ENCODE results near the gene ADGRG7. TPM values are rescaled to one million over a fixed set of nuclear protein-coding genes. Genes with fewer than 3 reads are reported as not detected.

The ADGRG7 gene
- total RNA-seq, 1 experiment from 2014 or later, result not detected

GRCh38 chr3:100584101-100584660 lies 25.2 kb upstream of the ADGRG7 start:
- Histone ChIP-seq H3K9ac (ENCODE audit: low read length) (no peak overlapping the region), H3K9me2 (replicated peaks; ENCODE audit: low read length) (no peaks in the 10 kb centered on the region), H2AFZ (ENCODE audit: low read length) (no peak overlapping the region), H3K4me1 (ENCODE audit: insufficient read depth, low read length) (peaks cover 39% of the 10 kb centered on the region), H3K4me3 (ENCODE audit: low read length) (no peak overlapping the region), H3K79me2 (ENCODE audit: low read length) (no peaks in the 10 kb centered on the region), H3K4me2 (ENCODE audit: low read length) (no peak overlapping the region), H4K20me1 (ENCODE audit: low read length) (no peaks in the 10 kb centered on the region), H3K27me3 (ENCODE audit: low read length) (no peaks in the 10 kb centered on the region), H3K27ac (ENCODE audit: low read length) (no peak overlapping the region), H3K9me3 (ENCODE audit: low read length) (no peaks in the 10 kb centered on the region), H3F3A (ENCODE audit: low read length, unreplicated experiment) (no peaks in the 10 kb centered on the region), H3K36me3 (ENCODE audit: low read depth, low read length) (no peaks in the 10 kb centered on the region)
- CTCF ChIA-PET, result interaction anchor here (0.6 to 0.7 kb wide), 2 partner anchors 121 to 145 kb away, joined by 3 to 5 read pairs; no protein-coding TSS in a partner anchor
- no peak for ATAC-seq
- BruUV-seq (replicated peaks), result no TSS peak
- no peak for TF ChIP-seq EZH2 (IDR thresholded peaks at IDR 0.05; ENCODE audit: low read length, unreplicated experiment)
- no peak for TF ChIP-seq CTCF (conservative IDR thresholded peaks at IDR 0.05; ENCODE audit: low read depth, low read length)
- TF ChIP-seq EZH2phosphoT487 (IDR thresholded peaks at IDR 0.05; ENCODE audit: borderline replicate concordance, low read length), result no peak
- POLR2A ChIA-PET (ENCODE audit: unreplicated experiment), result no interaction called here
- intact Hi-C loops (cut with micrococcal nuclease), result no loop called here
- no peak for DNase-seq

- Histone ChIP-seq H4K20me1 (ENCODE audit: low read length) (no peaks in the 10 kb centered on the region), H3K36me3 (ENCODE audit: low read depth, low read length) (no peaks in the 10 kb centered on the region), H3K27me3 (ENCODE audit: low read length) (no peaks in the 10 kb centered on the region), H3K4me2 (ENCODE audit: low read length) (no peak overlapping the region), H3K9me3 (ENCODE audit: low read length) (no peaks in the 10 kb centered on the region), H3K9ac (ENCODE audit: low read length) (no peak overlapping the region), H3K4me3 (ENCODE audit: low read length) (no peak overlapping the region), H3K9me2 (replicated peaks; ENCODE audit: low read length) (no peaks in the 10 kb centered on the region), H3K79me2 (ENCODE audit: low read length) (no peaks in the 10 kb centered on the region), H3K27ac (ENCODE audit: low read length) (no peak overlapping the region), H3F3A (ENCODE audit: low read length, unreplicated experiment) (no peaks in the 10 kb centered on the region), H2AFZ (ENCODE audit: low read length) (no peak overlapping the region), H3K4me1 (ENCODE audit: insufficient read depth, low read length) (peaks cover 35% of the 10 kb centered on the region)
- ChIA-PET POLR2A (ENCODE audit: unreplicated experiment) (no interaction called here), CTCF (no interaction called here)
- no peak for TF ChIP-seq EZH2phosphoT487 (IDR thresholded peaks at IDR 0.05; ENCODE audit: borderline replicate concordance, low read length)
- TF ChIP-seq CTCF (conservative IDR thresholded peaks at IDR 0.05; ENCODE audit: low read depth, low read length), result no peak
- no peak for TF ChIP-seq EZH2 (IDR thresholded peaks at IDR 0.05; ENCODE audit: low read length, unreplicated experiment)
- intact Hi-C loops (cut with micrococcal nuclease), result no loop called here
- ATAC-seq (no peak), DNase-seq (no peak)
- BruUV-seq (replicated peaks), result no TSS peak
Measured at GRCh38 chr3:100586832-100587231, 22.6 kb upstream of the ADGRG7 start.

GRCh38 chr3:100588251-100588650 lies 21.1 kb upstream of the ADGRG7 start:
- no peaks in the 10 kb centered on the region for H4K20me1 ChIP-seq (ENCODE audit: low read length)
- POLR2A ChIA-PET (ENCODE audit: unreplicated experiment), result no interaction called here
- BruUV-seq (replicated peaks), result no TSS peak

More at GRCh38 chr3:100588251-100588650, 21.1 kb upstream of the ADGRG7 start:
- Histone ChIP-seq H2AFZ (ENCODE audit: low read length) (no peak overlapping the region), H3K4me1 (ENCODE audit: insufficient read depth, low read length) (peaks cover 27% of the 10 kb centered on the region), H3K4me3 (ENCODE audit: low read length) (no peak overlapping the region), H3K27ac (ENCODE audit: low read length) (no peak overlapping the region), H3K27me3 (ENCODE audit: low read length) (no peaks in the 10 kb centered on the region), H3K4me2 (ENCODE audit: low read length) (no peak overlapping the region), H3K9ac (ENCODE audit: low read length) (no peak overlapping the region), H3K79me2 (ENCODE audit: low read length) (no peaks in the 10 kb centered on the region), H3K9me2 (replicated peaks; ENCODE audit: low read length) (no peaks in the 10 kb centered on the region), H3K9me3 (ENCODE audit: low read length) (no peaks in the 10 kb centered on the region), H3K36me3 (ENCODE audit: low read depth, low read length) (no peaks in the 10 kb centered on the region), H3F3A (ENCODE audit: low read length, unreplicated experiment) (no peaks in the 10 kb centered on the region)
- no peak for ATAC-seq
- CTCF ChIA-PET, result interaction anchor here (0.6 to 1.0 kb wide), 3 partner anchors 126 to 722 kb away, joined by 3 to 4 read pairs (median 3); no protein-coding TSS in a partner anchor
- intact Hi-C loops (cut with micrococcal nuclease), result no loop called here
- DNase-seq, result no peak
- no peak for TF ChIP-seq EZH2 (IDR thresholded peaks at IDR 0.05; ENCODE audit: low read length, unreplicated experiment)
- TF ChIP-seq CTCF (conservative IDR thresholded peaks at IDR 0.05; ENCODE audit: low read depth, low read length), result no peak
- TF ChIP-seq EZH2phosphoT487 (IDR thresholded peaks at IDR 0.05; ENCODE audit: borderline replicate concordance, low read length), result no peak

Data from PC-3 (cell line).